Activated CD4-positive, alpha-beta T cell treated with anti-CD3 and anti-CD28 coated beads, Interleukin-2, amount 50 U/mL, for 1 hour (primary cell): ENCODE results near the gene SLC24A4.

ENCODE experiments used
- DNase-seq: peaks from one replicate; pipeline ENCODE4 v3.0.0-alpha.2; 2020

The SLC24A4 gene

DNA sequence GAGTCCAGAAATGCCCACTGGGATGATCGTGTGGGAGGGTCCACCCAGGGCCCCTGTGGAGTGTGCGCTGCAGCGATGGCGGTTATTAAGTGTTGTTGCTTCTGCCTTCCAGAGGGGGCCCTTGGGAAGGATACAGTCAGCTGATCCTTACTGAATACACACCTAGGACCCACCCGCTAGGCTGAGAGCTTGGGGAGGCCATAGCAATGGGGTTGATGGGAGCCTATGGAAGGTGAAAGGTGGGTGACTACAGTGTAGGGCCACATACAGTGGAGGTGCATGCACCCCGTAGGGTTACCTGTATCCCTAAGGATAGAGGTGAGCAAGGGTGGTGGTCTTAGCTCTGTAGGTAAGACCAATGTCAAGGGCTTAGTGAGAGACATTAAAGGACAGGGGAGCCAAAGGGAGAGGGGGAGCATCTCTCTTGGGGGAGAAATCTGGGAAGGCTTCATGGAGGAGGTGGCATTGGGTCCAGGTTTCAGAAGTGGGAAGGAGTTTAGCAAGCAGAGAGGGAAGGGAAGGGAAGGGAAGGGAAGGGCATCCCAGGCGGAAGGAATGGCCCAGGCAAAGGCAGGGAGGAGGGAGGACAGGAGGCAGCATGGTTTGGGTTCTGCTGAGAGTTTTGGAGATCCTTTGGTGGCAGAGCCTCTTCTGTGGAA lies 117.5 kb downstream of the SLC24A4 start:
- DNase-seq: no peak

DNA sequence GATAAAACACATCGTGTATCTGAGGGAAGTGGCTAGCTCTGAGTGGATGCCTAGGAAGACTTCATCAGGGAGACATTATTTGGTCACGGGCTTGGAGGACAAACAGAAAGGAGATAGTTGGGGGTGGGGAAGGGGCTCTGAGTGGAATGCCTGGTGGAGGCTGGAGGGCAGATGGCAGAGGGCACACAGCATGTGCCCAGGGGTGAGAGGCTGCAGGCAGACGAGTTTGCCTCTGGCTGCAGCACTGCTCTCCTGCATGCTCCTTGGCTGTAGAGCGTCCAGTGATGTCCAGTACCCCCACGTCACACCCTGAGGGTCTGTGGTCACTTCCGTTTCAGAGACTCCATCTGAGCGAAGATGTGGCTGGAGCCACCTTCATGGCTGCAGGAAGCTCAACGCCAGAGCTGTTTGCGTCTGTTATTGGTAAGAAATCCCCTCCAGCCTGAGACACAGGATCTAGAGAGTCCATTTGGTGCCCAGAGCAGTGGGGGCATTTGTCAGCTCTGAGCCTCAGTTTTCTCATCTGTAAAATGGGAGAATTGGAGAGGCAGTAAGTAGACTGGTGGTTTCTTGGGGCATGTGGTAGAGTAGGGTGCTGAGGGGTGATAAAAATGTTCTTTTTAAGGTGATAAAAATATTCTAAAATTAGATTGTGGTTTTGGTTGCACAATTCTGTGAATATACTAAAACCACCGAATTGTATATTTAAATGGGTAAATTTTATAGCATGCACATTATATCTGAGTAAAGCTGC lies 119.0 kb downstream of the SLC24A4 start:
- DNase-seq: no peak

DNA sequence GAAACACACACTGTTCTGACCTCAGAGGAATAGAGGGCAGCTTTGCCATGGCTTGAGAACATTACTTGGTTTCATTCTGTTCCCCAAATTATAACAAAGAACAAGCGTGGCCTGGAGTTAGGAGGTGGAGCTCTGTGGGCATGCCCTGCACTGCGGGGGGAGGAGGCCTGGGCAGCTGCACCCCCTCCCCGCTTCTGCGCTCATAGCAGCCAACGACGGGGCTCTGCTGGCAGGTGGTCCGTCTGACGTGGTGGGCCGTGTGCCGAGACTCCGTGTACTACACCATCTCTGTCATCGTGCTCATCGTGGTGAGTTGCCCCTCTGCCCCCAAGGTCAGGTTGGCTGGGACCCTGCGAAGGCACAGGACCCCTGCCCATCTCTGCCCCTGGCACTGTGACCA lies 120.2 kb downstream of the SLC24A4 start:
- DNase-seq: no peak

DNA sequence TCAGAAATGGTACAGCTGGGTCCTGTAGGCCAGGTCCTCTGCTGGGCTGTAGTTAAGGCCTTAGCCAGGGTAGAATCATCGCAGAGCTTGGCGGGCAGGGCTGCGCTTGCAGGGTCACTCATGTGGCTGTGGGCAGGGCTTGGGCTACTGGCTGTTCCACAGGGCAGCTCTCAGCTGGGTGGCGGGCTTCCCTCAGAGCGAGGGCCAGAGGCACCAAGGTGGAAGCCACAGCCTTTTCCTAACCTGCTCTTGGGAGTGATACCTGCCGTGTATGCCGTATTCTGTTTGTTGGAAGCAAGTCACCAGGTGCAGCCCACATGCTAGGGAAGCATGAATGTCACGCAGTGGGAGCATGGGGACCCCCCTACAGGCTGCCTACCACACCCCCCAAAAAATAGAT lies 120.8 kb downstream of the SLC24A4 start:
- no peak for DNase-seq

DNA sequence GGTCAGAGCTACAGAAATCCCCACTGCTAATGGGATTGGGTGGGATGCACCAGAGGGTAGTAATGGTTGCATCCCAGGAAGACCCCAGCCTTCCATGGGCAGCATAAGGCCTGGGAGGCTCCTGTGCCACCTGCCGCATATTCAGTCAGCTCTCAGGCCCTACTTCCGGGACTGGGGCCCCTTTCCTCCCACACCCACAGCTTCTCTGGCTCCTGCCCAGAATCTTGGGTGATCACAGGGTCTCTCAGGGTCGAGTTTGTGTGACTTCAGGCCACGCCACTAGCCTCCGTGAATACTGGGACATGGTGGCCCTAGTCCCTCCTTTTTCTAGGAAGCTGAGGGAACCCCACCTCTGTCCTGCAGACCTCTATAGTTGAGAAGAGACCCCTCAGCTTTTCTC lies 123.8 kb downstream of the SLC24A4 start:
- no peak for DNase-seq

DNA sequence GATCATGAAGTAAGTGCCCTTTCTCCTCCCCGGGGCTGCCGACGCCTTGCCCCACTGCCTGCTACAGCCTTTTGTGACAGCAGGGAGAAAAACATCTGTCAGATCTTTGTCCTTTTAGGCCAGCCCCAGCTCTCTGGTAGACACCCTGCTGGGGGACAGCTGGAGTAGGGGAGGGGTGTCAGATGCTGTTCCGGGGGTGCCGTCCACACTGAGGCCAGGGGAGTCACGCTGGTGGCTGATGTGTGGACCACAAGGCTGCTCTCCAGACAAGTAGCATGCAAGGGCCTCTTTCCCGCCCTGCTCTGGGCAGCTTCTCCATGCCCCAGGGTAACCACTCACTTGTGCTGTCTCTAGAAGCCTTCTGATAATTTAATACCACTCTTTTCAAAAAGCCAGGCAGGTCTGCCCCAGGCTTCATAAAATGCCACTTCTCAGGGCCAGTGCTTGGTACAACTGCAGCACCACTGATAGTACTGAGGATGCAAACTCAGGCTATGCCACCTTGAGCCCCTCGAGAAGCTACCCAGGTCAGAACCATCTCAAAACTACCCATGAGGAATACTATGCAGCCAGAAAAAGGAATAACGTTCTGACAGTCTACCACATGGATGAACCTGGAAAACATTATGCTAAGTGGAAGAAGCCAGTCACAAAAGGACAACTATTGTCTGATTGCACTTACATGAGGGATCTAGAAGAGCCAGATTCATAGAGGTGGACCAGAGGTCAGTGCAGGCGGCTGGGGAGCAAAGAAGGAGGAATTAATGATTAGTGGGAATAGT lies 124.6 kb downstream of the SLC24A4 start:
- no peak for DNase-seq

DNA sequence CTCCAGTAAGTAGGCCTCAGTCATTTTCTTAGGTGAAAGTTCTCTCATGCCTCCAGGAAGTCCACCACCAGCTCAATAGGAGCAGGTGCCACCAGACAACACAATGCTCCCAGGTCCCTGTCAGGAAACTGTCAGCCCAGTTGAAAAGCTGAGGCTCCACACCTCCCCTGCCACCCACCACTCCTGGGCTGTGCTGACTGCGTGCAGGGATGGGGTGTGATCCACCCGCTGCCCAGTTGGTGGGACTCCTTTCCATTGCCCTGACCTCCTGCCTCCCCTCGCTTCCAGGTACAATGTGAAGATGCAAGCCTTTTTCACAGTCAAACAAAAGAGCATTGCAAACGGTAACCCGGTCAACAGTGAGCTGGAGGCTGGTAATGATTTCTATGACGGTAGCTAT lies 125.8 kb downstream of the SLC24A4 start:
- no peak for DNase-seq

DNA sequence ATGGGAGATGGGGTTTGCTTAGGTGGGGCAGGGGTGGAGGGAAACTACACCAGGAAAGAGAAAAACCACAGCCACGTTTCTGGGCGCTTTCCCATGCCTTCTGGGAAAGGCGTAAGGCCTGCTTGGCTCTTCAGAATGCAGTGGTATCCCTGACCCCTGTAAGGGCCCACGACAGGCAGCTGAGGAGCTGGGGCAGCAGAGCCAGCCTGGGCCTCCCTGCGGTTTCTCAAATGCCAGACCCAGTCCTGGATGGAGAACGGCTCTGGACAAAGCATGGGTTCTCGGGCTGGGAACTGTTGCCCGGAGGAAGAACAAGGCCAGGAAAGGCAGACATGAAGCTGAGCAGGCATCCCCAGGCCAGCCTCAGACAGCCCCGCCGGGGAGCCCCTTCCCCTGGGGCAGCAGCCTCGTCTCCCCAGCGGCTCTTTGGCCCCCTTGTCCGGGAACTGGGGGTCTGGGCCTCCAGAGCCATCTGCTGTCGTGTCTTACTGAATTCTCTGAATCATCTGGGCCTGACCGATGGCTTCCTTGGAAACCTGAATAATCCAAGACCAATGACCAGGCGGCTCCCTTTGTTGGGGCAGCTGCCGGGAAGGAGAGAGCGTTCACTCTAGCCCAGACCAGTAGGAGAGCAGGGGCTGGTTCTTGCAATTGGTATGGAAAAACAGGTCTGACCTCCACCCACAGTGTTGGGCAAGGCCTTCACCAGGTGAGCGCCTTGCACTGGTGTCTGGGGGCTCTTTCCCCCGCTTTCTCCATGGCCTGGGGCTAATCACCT lies 126.6 kb downstream of the SLC24A4 start:
- DNase-seq: no peak

DNA sequence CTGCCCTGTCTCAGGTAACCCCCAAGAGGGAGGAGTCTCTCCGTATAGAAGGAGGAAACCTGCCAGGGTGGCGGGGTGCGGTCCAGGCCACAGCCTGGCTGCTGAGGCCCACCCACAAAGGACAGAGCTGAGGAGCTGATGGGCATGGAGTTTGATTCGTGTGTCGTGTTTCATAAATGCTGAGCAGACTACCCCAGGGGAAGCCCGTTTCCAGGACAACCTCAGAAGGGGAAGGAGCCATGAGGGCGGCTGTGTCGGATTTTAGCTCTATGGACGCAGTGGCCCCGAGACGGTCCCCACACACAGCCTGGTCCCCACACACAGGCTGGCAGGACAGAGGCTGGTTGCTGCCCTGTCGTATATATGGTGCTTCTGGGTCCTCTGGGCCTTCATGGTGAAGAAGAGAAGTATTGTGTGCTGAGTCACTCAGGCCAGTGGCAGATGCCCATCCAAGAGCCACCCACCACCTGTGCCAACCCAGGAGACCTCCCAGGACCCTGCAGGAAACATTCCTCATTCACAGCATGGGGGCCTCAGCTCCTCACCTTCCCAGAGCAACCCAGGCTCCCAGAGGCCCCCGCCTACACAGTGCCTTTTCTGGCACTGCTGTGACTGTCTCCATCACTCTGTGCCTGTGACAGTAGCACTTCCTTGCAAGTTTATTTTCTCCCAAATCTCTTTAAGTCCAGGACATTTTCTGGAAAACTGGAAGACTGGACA lies 127.5 kb downstream of the SLC24A4 start:
- DNase-seq: no peak

DNA sequence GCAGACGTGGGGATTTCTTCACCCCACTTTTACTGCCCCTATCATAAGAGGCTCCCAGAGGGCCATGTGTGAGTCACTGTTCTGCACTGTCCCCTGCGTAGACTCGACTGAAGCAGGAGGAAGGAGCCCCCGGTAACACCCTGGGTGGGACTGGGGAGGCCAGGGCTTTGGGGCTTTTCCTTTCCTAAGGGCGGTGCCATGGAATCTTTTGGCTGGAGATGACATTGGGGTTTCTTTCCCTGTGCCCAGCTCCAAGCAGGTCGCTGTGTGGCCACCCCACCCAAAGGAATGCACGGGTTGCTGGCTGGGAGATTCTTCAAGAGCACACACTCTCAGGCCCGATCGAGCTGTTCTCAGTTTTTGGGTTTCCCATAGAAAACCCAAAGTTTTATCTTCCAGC lies 128.3 kb downstream of the SLC24A4 start:
- no peak for DNase-seq

DNA sequence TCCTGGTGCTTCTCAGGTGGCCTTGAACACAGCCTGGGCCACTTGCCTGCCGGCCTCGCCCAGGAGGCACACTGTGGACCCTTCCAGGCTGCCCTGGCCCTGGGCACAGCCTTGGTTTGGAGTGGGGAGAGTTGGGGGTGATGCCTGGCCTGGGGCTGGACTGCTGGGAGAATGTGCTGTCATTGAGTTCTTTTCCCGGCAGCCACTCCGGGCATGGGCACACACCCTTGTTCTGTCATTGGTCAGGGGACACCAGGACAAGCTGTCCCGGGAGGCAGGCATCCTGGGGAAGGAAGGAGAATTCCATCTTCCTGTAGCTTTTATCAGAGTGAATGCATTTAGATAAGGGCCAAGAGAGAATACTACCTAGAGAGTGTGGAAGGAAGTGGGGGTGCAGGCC lies 128.8 kb downstream of the SLC24A4 start:
- DNase-seq: no peak

DNA sequence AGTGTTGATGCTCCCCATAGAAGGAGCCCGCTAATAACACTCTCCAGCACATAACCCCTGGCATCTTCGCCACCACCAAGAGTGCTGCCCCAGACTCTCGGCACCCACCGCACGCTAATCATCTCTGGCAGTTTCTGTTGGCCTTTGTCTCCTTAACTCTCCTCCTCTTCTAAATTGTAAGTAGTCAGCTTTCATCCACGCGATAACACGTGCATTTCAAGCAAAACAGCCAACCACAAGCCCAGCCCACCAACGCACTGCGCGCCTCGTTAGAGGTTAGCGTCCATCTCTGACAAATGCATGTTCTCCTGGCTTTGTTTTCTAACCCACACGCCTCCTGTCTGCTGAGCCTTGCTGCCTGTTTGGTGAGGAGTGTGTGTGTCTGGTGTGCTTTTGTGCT lies 129.5 kb downstream of the SLC24A4 start:
- DNase-seq: no peak

DNA sequence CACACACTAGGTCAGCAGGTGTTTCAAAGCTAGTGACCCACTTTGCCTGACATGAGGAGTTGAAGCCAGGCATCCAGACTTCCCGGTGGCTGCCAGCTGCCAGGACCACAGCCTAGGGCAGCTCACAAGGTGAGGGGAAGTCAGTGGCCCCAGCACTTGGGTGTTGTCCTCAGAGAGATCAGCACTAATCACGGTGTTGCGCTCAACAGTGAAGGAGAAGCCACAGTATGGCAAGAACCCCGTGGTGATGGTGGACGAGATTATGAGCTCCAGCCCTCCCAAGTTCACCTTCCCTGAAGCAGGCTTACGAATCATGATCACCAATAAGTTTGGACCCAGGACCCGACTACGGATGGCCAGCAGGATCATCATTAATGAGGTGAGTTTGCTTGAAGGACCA lies 130.7 kb downstream of the SLC24A4 start:
- no peak for DNase-seq

DNA sequence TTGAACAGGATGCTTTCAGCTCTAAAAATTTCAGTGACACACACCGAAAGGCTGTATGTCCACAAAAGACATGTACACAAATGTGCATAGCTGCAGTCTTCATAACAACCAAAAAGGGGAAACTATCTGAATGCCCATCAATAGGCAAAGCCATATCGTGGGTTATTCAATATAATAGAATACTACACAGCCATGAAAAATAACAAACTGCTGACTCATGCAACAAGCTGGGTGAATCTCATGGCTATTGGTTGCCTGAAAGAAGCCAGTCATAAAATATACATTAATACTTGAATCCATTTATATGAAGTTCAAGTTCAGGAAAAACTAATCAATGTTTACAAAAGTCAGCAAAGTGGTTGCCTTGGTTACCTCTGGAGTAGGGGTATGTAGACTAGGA lies 132.3 kb downstream of the SLC24A4 start:
- no peak for DNase-seq

DNA sequence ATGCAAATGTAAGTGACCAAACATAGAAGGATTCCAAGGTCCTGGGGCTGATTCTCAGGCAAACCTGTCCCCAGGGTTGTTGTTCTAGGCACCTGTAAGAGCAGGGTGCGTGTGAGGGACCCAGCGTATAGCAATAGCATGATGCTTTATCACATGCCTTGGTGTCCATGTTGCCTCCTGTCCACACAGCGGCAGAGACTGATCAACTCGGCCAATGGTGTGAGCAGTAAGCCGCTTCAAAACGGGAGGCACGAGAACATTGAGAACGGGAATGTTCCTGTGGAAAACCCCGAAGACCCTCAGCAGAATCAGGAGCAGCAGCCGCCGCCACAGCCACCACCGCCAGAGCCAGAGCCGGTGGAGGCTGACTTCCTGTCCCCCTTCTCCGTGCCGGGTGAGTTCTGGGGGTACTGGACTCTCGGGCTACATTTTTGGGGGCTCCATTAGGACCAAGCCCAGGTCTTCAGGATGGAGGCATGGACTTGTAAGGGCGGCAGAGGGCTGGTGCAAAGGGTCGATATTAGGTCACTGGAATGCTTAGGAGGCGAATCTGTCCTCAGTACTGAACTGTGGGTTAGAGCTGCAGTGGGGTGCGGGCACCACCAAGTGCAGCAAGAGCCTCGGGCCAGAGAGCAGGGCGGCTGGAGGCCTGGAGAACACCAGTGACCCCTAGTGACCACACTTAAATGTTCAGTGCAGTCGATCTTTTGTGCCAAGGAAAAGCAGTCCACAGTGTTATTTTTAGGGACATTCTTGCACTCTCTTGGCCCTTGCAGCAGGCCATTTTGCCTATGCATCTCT lies 133.4 kb downstream of the SLC24A4 start:
- no peak for DNase-seq

DNA sequence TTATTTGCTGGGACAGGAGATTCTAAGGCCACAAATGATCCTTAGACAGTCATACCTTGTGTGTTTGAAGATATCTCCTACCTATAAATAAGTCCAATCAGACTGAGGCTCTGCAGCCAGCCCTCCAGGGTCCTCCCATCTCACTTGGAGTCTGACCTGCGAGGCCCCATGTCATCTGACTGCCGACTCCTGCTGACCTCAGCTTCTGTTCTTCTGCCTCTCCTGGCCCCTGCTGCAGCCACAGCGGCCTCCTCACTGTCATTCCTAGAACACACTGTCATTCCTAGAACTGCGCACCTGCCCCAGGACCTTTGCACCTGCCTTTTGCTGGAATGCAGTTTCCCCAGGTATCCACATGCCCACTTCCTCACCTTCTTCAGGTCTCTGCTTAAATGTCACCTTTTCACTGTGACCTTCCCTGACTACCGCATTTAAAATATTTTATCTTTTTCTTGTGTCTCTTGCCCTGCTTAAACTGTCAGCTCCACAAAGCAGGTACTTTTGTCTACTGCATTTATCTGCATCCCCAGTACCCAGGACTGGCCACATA lies 134.1 kb downstream of the SLC24A4 start:
- no peak for DNase-seq

DNA sequence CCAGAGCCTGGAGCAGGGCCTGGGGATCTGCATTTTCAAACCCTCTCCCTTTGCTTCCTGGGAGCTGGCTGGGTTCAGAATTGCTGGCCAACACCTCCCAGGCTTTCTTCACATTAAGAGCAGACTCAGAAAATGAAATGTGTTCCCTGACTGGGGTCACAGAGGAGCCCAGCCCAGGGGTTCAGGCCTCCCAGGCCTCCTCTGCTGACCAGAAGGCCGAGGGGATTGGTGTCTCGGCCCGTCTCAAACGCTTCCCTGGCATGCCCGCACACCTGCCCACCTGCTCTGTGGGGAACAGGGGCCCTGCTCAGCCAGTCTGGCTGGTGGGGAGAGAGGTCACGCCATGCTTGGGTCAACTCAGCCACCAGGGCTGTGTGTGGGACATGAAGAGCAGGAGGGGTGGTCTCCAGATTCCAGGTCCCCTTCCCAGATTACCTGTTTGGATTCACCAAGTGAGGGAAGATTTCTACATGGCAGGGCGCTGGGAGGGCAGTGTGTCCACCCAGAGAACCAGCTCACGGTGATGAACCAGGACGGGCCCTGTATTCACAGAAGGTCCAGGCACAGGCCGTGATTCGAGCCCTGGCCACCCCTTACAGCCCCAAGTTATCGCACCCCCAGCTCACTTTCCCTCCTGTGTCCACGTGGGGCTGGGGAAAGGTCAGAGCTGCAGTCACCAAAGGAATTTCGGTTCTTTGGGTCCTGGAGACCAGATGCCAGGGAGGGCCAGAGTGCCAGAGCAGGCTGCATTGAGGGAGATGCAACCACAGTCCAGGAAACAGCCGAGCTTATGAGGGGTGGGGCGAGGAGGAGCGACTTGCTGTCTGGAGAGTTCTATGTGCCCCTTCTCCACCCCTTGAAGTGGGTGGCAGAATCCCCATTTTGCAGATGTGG lies 135.4 kb downstream of the SLC24A4 start:
- no peak for DNase-seq

DNA sequence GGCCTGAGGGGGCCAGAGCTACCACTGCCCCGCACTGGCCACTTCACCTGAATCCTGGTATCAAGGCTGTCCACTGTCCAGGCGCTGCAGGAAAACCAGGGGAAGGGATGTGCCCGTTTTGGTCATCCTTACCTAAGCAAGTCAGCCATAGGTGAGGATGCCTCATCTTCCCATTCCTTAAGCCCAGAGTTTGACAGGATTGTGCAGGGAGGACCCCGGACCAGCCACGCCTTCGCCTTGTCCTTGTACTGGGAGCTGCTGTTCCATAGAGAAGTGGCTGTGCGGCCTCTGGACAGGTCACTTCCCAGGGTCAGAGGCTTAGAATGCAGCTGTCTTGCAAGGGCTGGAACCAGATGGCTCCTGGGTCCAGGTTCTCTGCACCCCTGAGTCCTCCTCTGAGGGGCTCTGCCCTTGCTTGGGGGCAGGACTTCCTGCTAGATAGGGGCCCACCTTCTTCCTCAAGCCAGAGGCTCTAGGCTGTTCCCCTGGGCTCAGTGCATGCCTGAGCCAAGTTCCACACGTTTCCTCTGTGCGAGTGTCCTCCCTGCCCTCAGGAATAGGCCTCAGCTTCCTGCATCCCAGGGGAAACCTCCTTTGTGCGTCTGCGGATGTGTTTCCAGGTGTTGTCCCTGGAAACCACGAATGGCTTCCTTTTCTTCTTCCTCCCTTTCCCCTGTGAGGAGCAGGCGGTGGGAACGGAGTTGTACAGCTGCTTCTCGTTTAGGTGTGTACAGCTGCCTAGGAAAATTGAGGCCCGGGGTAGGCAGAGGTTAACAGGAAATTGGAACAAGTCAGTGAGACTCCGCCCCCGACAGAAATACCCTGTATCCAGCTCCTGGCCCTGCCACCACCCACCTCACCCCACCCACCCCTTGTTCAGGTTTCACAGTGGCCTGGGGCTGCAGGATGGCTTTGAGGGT lies 136.3 kb downstream of the SLC24A4 start:
- no peak for DNase-seq

DNA sequence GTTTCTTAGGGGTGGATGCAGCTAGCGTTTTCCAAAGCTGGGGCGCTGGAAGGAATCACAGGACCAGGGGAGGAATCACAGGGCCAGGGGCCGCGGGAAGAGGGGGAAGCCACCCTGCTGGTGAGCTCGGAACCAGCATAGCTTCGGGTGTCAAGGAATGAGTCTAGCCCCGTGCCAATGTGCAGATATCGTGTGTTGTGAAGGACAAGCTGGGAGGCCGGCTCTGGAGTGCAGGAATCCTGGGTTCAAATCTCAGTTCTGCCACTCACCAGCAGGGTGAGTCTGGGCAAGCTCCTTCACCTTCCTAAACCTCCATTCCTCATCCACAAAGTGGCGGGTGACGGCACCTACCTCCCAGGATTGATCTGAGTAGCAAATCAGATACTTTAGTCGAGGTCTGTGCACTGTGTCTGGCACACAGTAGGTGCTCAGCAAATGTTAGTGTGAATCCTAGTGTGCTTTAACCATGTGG lies 137.0 kb downstream of the SLC24A4 start:
- no peak for DNase-seq
